ENCODE data around the gene PSMG3.

Gene PSMG3

GRCh38 chr7:1588978-1589377 lies 19.1 kb upstream of the PSMG3 start:
- no peak for DNase-seq (ENCODE audit: low read depth, low spot score)
- TF ChIP-seq CTCF (IDR thresholded peaks at IDR 0.05; ENCODE audit: insufficient read depth, low read length, missing control alignments), result no peak
- H3K4me3 ChIP-seq (ENCODE audit: low read depth, low read length), result no peak overlapping the region
- CTCF ChIA-PET, result no interaction called here
- POLR2A ChIA-PET, result no interaction called here

GRCh38 chr7:1587738-1588137 lies 17.9 kb upstream of the PSMG3 start:
- no peak for TF ChIP-seq CTCF (IDR thresholded peaks at IDR 0.05; ENCODE audit: insufficient read depth, low read length, missing control alignments)
- POLR2A ChIA-PET, result no interaction called here
- no peak for DNase-seq (ENCODE audit: low read depth, low spot score)
- CTCF ChIA-PET, result interaction anchor here (1.1 kb wide), 1 partner anchor 9 kb away, joined by 4 read pairs; no protein-coding TSS in a partner anchor
- H3K4me3 ChIP-seq (ENCODE audit: low read depth, low read length), result no peak overlapping the region

GRCh38 chr7:1586827-1587705 lies 17.2 kb upstream of the PSMG3 start:
- no peak for DNase-seq (ENCODE audit: low read depth, low spot score)
- no peak overlapping the region for H3K4me3 ChIP-seq (ENCODE audit: low read depth, low read length)
- ChIA-PET CTCF (interaction anchor here (1.1 kb wide), 1 partner anchor 8 kb away, joined by 4 read pairs; no protein-coding TSS in a partner anchor), POLR2A (no interaction called here)
- TF ChIP-seq CTCF (IDR thresholded peaks at IDR 0.05; ENCODE audit: insufficient read depth, low read length, missing control alignments), result no peak

- TF ChIP-seq CTCF (IDR thresholded peaks at IDR 0.05; ENCODE audit: insufficient read depth, low read length, missing control alignments), result no peak
- DNase-seq (ENCODE audit: low read depth, low spot score), result no peak
- H3K4me3 ChIP-seq (ENCODE audit: low read depth, low read length), result no peak overlapping the region
- ChIA-PET CTCF (interaction anchor here (1.2 kb wide), 1 partner anchor 761 kb away, joined by 3 read pairs; no protein-coding TSS in a partner anchor), POLR2A (no interaction called here)
Measured at GRCh38 chr7:1586126-1586826, 16.4 kb upstream of the PSMG3 start.

- no peak for DNase-seq (ENCODE audit: low read depth, low spot score)
- CTCF ChIA-PET, result interaction anchor here (1.2 kb wide), 1 partner anchor 762 kb away, joined by 3 read pairs; no protein-coding TSS in a partner anchor
- POLR2A ChIA-PET, result no interaction called here
Measured at GRCh38 chr7:1585142-1585981, 15.5 kb upstream of the PSMG3 start.

More at GRCh38 chr7:1585142-1585981, 15.5 kb upstream of the PSMG3 start:
- no peak for TF ChIP-seq CTCF (IDR thresholded peaks at IDR 0.05; ENCODE audit: insufficient read depth, low read length, missing control alignments)
- H3K4me3 ChIP-seq (ENCODE audit: low read depth, low read length), result no peak overlapping the region
